GM18868 (cell line): ENCODE data around the gene TMEM244.
"Not testable (repeated sequence)": the region's sequence is repeated elsewhere in the genome, so short reads cannot be mapped to it uniquely, and the experiment has no call there.

Experiments
- ATAC-seq: cut with Tn5 transposase; IDR thresholded peaks from one replicate; pipeline ENCODE4 v1.9.1; 2021; ENCODE audit warnings: mild to moderate bottlenecking, moderate library complexity; ENCODE audit not compliant: unreplicated experiment

Gene TMEM244

DNA sequence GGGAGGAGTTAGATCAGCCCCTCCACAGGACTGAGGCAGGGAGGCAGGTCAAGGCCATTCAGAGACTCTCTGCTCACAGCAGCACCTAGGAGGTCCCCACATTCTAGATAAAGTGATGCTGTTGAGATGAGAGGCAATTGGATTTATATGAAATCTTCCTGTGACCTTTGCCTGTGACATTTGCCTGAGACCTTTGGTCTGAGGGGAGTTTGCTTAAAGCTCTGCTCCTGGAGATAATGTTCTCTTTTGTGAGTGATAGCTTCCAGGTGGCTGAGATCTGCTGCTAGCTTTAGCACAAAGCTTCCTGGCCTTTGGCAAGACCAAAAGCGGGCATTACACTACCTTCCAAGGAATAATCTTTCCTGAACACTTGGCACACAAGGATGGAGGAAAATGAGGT, 43.3 kb downstream of the TMEM244 start:
- no peak for ATAC-seq

DNA sequence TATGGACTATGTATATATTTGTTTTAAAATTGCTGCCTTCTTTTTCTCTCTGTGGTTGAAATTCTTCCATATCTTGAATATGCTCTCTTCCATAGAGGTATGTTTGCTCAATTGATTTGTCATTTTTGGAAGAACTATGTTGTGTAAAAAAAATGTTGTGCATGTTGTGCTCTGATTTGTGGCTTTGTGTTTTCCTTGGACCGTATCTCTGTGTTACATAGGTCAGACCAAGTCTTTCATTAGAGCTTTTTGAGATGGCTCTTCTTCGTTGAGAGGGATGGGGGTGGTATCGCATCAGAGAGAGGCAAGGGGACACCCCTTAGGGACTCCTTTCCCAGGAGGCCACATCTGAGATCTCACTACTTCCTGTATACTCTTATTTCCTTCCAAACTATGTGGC, 43.8 kb downstream of the TMEM244 start:
- ATAC-seq: no peak

DNA sequence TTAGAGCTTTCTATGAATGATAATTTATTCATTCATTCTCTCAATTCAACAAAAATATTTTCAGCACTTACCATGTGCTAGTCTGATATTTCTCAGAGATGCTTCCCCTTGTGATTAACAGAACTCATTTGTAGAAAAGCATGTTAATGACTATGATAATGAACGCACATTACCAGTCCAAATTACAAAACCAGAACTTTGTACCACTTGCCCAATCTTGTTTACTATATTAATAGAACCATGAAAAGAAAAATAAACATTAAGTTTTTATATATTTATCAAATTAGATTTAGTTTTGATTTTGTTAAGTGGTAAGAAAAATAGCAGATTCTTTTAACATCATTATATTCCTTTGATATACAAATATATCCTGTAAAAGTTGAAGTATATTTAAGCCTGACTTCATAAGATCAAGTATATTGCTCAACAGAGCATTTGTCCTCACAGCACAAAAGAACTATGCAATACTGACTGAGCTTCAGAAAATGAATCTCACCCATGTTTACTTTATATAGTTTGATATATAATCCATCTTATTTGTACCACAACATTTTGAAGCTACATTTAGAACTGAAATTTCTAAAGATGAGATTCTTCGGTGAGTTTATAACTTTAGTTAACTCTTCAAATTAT, 48.9 kb downstream of the TMEM244 start:
- no peak for ATAC-seq

DNA sequence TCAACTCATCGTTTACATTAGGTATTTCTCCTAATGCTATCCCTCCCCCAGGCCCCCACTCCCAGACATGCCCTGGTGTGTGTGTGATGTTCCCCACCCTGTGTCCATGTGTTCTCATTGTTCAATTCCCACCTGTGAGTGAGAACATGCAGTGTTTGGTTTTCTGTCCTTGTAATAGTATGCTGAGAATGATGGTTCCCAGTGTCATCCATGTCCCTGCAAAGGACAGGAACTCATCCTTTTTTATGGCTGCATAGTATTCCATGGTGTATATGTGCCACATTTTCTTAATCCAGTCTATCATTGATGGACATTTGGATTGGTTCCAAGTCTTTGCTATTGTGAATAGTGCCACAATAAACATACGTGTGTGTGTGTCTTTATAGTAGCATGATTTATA, 54.0 kb downstream of the TMEM244 start:
- ATAC-seq: not testable (repeated sequence)

DNA sequence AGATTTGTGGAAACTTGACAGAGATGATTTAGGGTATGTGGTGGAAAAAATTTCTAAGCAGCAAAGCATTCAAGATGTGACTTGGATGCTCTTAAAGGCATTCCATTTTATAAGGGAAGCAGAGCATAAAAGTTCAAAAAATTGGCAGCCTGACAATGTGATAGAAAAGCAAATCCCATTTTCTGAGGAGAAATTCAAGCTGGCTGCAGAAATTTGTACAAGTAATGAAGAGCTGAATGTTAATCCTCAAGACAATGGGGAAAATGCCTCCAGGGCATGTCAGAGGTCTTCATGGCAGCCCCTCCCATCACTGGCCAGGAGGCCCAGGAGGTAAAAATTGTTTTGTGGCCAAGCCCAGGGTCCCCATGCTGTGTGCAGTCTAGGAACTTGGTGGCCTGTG, 58.2 kb downstream of the TMEM244 start:
- not testable (repeated sequence) for ATAC-seq

DNA sequence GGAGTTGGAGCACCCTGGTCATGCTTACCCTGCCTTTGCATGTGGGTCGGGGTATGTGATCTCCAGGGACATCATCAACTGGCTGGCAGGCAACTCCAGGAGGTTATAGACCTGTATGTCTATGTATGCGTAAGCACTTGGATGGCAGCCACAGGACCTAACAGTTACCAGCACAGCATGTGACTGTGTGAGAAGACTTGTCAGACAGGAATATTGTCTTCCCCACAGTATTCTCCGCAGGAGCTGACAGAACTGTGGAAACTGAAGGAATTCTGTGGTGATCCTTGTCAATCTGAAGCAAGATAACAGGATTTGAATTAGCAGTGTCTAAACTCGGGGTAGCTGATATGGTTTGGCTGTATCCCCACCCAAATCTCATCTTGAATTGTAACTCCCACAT, 59.2 kb downstream of the TMEM244 start:
- ATAC-seq: no peak

- no peak for ATAC-seq
Measured at GRCh38 chr6:129795261-129795660, 65.9 kb downstream of the TMEM244 start.

GRCh38 chr6:129793447-129793846, 67.7 kb downstream of the TMEM244 start:
- no peak for ATAC-seq

GRCh38 chr6:129792049-129792448, 69.1 kb downstream of the TMEM244 start:
- no peak for ATAC-seq

DNA sequence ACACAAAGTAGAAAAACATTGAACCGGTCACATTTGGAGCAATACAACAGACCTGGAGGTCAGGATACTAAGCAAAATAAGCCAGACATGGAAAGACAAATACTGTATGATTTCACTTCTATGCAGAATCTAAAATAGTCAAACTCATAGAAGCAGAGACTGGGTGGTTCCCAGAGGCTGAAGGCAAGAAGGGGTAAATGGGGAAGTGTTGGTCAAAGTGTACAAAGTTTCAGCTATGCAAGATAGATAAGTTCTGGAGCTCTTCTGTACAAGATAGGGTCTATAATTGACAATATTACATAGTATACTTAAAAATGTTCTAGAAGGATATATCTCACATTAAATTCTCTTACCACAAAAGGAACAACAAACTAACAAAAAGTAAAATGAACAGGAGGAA, 70.3 kb downstream of the TMEM244 start:
- no peak for ATAC-seq

DNA sequence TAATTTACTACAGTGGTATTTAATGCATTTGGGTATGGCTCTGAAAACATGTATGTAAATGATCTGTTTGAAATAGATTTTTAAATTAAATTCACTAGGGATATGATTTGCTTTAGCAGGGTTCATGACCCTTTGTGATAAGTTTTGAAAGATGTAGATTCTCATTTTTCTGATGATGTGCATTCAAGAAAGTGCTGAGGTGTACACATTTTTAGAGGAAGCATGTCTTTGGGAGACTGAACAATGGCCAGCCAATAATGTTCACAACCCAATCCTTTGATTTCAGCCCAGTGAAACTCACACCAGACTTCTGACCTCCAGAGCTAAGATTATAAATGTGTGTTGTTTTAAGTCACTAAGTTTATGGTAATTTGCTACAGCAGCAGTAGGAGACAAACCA, 71.1 kb downstream of the TMEM244 start:
- no peak for ATAC-seq

GRCh38 chr6:129787816-129788215, 73.3 kb downstream of the TMEM244 start:
- no peak for ATAC-seq

DNA sequence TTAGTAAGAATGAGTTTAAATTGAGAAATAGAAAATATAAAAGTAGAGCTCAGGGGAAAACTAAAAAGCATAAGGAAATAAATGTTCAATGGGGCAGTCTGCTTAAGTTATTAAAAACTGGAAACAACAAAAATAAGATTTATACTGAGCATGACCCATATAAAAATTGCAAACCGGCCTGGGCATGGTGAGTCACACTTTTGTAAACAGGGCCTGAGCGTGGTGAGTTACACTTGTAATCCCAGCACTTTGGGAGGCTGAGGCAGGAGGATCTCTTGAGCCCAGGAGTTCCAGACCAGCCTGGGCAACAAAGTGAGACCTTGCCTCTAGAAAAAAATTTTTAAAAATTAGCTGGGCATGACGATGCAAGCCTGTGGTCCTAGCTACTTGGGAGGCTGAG, 74.6 kb downstream of the TMEM244 start:
- ATAC-seq: no peak

DNA sequence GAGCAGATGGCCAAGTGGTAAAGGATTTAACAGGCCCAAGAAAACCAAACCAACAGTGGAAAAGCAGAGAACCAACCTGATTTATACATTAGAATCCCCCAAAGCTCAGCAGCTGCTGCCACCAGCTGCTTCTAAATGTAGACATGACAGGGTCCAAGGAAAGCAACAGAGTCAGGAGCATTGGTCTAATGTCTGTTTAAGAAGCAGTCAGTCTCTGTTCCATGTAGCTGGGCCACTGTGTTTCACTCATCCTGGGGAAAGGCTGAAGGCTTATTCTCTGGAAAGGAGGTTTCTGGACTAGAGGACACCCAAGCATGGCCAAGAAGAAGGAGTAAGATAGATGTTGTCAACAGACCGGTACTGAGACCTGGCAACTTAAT, 75.4 kb downstream of the TMEM244 start:
- ATAC-seq: no peak

- ATAC-seq: no peak
Measured at GRCh38 chr6:129785047-129785755, 75.9 kb downstream of the TMEM244 start.
